T-helper 2 cell (primary cell): Measurements from ENCODE around the gene PDE6C.

ENCODE experiments used
- DNase-seq, 5 experiments: peaks; one replicate each; pipeline versions ENCODE4 v3.0.0 to v3.0.0-alpha.2; 2012 to 2022
- total RNA-seq, 2 donors: gene quantifications; one replicate each; lab custom pipeline; 2026; lab: John Stamatoyannopoulos, UW

PDE6C gene
- total RNA-seq, result 0 reads per million in 2 donors

DNA sequence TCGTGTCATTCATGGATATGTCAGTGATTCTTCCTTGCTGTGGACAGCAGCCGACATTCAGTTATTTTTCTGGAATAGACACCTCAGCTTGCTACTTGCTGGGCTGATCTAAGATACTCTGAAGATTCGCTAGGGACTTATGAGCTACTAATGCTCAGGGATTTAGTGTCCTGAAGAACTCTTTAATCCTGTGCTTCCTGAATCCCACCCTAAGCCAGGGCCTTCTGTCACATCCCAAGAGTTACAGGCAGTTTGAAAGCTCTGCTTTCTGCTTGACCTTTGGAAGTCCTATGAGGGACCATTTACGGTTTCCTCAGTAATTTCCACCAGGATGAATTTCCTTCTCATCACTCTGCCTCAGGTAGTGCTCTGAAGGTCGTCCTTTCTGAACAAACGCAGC is at the start of gene PDE6C:
PDE6C (plus strand) TSS at position 227 of the 400 bp plus-strand sequence. CDS start 189 bp downstream, outside the sequence.
- DNase-seq, result no peak

DNA sequence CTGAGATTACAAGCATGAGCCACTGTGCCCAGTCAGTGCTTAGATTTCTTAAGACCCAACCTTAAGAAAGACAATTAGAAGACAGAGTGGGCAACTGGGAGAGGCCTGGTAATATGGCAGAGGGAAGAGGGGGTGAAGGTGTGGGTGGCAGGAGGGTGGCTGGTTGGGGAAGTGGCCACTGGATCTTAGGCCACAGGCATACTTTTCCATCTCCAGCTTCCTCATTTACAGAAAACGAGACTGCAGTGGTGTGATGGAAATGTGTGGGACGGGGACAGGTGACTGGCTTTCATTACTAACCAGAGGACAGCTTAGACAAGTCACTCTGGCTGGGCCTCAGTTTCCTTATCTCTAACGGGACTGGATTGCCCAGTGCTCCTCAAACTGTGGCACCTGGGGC is 46.9 kb upstream of the PDE6C start:
- DNase-seq, result no peak

DNA sequence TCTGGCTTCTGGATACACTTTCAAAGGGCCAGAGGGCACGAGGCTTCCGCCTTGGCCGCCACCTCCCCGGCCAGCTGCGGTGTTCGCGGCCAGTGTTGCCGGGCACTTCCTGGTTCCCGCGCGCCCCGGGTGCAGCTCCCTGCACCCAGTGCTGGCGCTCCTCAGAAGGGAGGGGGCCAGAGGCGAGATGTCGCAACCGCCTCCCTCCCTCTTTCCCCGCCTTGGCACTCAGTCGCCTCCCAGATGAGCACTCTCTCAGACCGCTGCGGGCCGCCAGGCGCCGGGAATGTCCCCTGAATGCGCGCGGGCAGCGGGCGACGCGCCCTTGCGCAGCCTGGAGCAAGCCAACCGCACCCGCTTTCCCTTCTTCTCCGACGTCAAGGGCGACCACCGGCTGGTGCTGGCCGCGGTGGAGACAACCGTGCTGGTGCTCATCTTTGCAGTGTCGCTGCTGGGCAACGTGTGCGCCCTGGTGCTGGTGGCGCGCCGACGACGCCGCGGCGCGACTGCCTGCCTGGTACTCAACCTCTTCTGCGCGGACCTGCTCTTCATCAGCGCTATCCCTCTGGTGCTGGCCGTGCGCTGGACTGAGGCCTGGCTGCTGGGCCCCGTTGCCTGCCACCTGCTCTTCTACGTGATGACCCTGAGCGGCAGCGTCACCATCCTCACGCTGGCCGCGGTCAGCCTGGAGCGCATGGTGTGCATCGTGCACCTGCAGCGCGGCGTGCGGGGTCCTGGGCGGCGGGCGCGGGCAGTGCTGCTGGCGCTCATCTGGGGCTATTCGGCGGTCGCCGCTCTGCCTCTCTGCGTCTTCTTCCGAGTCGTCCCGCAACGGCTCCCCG is 45.7 kb upstream of the PDE6C start, which contains the start of gene FFAR4:
FFAR4 (plus strand) TSS at position 231 of the 842 bp plus-strand sequence; CDS start at position 287, 56 bp downstream.
- DNase-seq, result no peak

DNA sequence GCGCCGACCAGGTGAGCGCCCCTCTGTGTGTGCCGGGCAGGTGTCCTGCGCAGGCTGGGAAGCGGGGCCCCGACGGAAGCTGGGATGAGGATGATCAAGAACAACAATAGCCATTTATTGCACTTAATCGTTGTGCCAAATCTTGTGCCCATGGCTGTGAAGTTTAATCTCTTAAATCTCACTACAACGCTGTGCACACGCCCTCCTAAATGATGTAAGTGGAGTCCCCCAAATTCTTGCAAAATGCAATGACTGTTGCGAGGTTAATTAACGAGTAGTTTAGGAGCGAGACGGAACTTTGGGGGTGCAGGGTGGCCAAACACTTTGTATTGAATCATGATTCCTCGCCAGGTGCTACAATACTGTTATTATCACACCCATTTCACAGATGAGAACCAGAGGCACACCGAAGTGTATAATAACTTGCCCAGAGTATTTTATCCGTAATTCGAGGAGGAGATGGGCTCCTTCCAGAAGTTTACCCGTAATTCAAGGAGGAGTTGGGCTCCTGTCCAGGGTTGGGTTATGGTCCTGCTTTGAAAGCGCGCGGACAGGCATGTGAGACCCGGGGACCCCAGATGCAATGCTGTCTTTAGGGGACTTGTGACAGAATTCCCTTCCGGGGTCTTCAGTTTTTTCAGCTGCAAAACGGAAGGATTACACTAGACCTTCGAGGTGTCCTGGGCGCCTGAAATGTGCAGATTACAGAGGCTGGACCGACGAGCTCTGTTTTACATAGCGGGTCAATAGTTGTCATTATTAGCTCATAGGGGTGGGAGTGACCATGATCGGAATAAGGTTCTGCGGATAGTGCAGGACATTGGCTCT is 44.8 kb upstream of the PDE6C start:
- DNase-seq, result no peak

DNA sequence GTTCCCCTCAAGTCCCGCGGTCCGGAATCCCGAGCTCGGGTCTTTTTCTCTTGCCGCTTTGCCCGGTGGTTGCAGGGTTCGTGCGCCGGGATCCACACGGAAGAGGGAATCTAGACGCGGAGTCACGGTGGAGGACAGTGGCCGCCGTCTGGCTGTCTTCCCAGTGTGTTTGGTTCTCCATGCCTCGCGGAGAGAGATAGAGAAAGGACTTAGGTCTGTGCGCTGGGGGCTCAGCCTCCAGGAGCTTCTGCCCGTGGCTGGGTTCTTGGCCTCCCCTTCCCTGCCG is 44.3 kb upstream of the PDE6C start:
- DNase-seq, result no peak

DNA sequence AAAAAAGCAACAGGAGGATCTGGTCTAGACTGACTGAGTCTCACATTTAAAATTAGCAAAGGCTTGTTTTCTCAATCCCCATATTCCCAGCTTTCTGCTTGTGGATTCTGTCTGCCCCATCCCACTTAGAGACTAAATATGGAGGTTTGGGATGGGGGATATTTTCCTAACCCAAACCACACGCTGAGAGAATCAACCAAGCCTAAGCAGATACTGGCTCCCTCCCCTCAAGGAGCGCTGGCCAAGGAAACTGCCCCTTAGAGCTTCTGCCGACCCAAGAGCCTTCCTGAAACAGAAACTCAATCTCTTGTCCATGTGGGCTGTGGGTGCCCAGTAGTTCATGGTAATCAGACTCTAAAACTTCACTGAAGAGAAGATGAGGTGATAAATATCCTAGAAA is 42.0 kb upstream of the PDE6C start:
- no peak for DNase-seq

DNA sequence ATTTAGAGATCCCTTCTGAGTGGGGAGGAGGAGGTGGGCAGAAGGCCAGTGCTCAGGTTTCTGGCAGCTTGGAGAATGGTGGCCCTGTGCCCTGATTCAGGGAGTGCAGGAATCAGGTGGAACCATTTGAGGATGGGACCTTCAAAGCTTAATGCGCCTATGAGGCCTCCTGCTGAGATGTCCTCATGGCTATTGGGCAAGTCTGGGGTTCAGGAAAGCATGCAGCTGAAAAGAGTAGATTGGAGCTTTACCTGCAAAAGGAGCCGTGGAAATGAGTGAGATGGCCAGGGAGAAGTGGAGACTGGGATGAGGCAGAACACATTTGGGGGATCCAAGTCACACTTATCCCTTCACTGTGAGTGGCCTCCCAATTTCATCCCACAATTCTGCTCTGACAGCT is 39.7 kb upstream of the PDE6C start:
- DNase-seq, result no peak

DNA sequence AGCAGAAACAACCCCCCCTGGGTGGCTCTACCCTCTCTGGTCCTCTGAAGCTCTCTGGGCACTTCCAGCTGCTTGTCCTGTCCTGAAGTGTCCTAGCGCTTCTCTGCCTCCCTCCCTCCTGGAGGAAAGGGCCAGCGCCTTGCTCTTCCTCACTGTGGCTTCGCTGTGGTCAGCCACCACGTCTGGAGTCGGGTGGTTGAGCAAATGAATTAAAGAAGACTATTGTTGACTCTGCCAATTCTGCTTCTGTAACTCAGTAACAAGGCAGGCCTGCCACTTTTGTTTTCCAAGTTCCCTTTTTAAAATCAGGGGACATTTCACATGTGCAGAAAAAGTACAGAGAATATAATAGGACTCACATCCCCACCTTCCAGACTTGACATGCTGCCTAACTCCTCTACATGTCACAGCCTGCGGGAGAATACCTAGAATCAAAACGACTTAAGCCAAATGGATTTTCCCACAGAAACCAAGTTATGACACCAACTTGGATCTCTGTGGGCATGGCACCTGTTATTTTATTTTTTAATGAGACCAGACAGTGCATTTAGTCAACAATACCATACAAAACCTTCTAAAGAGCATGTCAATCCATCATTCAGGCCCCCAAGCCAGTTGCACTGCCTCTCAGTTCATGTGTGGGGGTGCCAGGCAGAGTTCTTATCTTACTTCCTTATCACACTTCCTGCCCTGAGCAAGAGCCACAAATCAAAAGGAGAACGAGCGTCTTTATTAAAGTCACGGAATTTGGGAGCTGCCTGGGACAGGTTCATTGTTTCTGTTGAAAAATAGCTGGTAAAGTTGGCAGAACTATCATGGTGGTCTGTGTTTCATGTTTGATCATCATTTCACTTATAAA is 39.1 kb upstream of the PDE6C start:
- DNase-seq, result no peak

DNA sequence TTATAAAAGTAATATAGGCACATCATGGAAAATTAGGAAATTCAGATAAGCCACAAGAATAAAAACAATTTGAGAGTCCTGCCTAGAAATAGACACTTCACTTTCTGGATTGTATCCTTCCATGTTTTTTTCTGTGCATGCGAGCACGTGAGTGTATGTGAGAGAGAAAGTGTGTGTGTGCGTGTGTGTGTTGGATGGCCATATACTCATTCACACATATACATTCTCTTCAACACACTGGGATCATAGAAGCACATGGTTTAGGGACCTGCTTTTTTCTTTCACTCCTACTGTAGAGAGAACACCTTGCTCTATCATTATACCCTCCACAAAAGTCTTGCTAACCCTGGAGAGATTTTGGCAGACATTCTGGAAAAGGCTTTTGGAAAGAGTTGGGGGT is 38.4 kb upstream of the PDE6C start:
- no peak for DNase-seq

DNA sequence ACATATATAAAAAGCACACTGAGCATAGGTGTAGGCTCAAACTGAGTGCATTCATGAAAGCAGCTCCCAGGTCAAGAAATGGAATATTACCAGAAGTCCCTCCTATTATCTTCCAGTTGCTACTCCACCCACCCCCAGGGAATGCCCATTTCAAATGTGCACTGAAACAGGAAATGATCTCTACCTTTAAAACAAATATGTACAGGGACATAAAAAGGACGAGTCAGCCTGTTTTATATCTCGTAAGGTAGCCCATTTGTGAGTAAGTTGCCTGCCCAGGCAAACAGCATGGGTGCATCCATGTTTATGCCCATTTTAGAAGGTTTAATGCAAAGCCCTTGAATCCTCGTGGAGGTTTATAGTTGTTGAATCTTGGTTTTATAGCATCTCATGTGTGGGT is 35.4 kb upstream of the PDE6C start:
- no peak for DNase-seq

DNA sequence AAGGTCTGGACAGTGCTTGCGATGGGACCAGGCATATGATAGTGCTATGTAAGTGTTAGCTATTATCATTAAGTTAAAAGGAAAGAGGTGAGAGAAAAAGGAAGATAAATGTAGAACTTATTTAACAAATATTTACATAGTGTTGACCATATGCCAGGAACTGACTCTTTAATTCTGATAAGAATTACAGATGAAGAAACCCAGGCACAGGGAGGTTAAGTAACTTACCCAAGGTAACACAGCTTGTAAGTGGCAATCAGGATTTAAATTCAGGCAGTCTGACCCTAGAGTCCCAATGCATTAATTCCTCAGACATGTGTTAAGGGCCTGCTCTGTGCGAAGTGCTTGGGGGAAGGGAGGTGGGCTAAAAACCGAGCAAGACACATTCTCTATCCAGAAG is 34.8 kb upstream of the PDE6C start:
- no peak for DNase-seq

DNA sequence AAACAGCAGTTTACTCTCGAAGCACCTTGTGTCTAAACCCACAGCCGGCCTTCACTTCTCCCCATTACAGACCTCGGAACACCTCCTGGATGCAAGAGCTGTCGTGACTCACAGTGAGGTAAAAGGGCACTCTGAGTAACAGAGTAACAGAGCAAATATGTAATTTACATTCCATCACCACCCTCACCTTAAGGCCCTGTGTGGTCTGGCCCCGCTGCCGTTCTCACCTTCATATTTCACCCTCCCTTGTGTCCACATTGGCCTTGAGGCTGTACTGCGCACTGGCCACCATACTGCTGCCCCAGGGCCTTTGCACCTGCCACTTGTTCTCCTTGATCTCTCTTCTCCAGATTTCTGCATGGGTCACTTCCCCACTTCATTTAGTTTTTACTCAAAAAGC is 33.2 kb upstream of the PDE6C start:
- DNase-seq, result no peak

DNA sequence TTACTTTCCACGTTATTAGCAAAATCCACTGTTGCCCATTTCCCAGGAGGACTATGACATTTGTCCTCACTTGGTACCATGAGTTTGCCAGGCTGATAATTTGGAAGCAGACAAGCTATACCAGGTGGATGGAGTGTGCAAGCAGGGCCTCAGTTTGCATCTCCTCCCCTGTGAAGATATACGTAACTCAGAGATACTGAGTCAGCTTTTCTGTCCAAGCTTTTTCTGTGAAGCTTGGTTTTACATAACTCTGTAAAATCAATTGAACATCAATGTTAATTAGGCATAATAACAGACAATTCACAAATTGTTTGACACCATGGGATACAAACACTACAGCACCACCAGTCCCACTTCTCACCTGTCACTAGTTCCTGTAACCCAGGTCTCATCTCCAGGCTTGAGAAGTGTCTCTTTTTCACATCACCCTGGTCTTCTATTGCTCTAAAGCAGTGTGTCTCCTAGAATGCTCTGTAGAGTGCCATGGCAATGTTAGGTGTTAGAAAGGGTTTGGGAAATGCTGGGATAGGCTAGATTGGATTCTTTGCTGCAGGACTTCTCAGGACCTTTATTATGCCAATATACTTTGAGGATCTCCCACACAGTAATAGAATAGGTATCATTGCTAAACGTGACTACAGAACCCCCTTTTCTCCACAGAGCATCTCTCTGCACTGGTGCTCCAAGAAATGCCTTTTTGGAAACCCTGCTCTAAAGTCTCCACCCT is 32.2 kb upstream of the PDE6C start:
- DNase-seq, result no peak

DNA sequence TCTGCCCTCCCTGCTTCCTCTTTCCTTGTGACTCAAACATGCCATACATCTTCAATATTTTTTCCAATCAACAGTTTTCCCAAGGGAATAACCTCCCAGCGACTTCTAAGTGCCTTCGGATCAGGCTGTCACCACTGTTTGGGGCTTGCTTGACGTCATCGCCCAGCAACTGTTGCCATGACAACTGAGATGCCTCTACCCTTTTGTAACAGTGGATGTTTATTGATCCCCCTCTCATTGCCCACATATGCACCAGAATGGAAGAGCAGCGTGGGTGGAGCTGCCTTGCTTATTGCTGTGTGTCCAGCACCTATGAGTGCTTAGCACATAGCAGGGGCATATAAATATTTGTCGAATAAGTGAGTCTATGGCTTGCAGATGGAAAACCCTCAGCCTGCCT is 31.5 kb upstream of the PDE6C start:
- no peak for DNase-seq

DNA sequence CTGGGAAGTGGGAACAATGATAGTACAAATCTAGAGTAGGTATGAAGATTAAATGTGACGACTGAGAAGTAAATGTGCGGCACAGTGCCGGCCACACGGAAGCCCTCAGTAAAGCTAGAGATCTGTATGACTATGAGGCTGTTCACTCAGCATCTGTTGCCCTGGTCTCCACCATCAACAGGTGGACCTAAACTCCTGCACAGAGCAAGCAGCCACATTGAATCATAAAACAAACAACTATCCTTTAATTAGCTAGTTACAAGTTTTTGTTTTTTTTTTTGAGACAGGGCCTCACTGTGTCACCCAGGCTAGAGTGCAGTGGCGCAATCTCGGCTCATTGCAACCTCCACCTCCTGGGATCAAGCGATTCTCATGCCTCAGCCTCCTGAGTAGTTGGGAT is 27.9 kb upstream of the PDE6C start:
- DNase-seq, result no peak

DNA sequence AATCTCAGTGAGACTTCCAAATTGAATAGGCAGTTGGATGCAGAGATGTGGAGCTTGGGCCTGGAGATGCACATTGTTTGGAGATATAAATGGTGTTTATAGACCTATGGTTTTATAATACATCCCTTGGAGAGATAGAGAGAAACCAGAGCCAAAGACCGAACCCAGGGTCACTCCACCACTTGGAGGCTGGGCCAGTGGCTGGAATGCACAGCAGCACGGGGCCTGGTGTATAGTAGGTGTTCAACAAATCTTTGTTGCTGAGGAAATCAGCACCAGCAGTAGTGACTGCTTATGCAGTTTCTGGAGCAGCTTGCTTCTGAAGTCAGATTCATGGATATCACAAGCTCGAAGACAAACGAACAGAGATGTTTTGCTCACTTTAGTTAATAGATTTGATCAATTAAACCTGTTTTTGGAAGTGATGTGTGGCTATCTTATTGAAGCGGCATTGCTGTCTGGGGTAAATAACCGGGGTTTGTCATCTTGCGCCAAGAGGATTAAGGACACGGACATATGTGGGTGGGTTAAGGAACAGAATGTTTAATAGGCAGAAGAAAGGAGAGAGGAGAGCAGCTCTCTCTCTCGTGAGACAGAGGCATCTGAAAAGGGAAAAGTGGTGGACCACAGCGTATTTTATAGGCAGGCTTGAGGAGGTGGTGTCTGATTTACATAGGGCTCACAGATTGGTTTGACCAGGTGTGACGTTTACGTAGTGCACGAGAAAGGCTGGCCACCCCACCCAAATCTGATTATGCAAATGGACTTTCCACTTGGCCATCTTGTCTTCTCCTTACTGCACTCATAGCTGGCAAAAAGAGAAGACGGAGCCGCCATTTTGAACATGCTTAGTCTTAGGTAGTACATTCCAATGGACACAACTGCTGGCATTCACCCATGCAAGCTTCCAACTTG is 22.4 kb upstream of the PDE6C start:
- DNase-seq, result no peak

DNA sequence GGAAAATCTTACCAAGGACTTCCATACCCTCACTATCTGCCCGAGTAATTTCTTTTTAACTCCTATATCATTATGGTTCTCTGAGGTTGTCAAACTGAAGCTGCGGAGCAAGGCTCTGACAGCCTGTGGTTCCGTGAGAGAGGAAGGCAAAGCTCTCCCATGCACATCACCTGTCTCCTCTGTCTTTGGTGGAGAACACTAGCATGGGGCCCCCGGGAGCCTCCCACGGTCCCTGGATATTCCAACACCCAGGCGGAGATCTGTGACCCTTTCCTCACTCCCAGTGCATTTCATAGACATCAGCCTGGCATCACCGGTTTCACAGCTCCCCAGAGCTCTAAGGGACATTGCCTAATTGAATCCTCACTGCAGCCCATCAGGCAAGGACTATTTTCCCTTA is 21.7 kb upstream of the PDE6C start:
- DNase-seq, result no peak

DNA sequence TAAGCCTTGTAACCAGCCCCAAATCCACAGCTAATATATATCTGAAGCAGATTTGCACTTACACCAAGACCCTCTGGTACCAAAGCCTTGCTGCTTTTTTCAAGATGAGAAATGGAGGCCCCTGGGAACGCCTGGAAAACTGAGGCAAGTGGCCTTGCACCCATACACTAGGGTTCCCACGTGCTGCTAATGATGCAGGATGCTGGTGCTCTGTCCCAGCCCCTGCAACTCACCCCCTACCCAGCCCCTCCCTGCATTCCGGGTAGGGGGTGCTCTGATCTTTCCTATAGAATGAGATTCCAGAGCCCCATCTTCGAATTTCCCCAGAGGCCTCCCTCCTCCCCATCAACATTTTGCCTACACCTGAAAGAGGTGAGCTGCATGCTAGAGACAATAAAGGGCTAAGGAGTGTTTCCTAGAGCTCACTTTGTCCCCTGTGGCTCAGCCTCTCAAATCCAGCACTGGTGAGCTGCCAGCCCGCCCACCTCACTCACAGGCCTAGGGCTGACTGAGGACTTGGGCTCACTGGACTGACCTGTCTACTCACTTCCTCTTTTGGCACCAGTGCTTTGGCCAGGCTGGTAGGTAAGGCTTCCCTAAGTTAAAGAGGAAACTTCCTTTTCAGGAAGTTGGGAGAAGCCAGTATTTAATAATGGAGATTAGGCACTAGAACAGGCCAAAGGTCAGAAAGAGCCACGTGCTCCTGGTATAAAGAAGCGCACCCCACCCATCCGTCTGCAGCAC is 21.1 kb upstream of the PDE6C start:
- DNase-seq, result no peak

DNA sequence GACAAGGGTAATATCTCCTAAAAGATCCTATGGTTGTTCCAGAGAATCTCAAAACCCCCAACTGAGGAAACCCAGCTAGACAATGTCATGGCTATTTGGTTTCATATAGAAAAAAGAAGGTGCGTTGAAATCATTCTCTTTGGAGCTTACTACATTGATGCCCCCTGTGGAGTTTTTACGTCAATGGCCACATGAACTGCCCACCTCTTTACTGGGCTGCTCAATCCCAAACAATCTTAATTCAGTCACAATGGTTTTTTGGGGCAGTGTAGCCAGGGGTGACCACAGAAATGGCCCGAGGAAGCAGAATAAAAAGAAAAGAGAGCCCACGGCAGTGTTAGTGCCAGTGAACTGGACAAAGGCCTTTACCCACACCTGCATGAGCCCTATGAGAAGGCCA is 19.1 kb upstream of the PDE6C start:
- no peak for DNase-seq

DNA sequence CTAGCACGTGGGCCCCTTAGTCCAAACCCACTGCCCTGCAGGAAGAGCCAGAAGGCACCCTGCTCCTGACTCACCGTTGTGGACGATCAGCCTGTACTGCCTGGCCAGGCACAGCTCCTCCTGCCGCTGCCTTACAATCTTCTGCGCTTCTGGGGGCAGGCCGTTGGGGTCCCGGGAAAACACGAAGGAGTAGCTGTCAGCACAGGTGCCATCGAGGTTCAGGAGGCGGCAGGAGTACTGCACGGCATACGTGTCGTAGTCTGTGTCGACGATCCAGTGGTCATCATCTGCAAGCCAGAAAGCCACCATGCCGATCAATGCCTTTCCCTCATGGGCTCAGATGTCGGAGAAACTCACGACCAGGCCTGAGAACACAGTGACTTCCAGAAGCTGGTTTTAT is 18.6 kb upstream of the PDE6C start:
- no peak for DNase-seq

DNA sequence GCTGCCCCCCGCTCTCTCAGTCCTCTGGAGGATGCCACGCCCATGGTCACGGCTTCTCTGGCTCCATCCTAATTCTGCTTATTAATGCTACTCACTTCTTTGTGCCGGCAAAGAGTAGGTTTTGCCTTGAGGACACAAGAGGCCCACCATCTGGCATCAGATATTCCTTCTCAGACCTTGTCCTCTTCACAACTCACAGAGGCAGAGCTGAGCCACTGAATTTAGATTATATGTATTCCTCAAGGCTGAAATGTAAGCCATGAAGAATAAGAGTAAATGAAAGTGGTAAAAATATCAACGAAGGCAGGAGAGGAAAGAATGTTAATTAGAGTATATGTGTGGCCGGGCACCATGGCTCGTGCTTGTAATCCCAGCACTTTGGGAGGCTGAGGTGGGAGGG is 17.8 kb upstream of the PDE6C start:
- DNase-seq, result no peak
